Stomach smooth muscle (tissue), 2 donors: ENCODE data around the gene RCL1.
"Not testable (repeated sequence)": the region's sequence is repeated elsewhere in the genome, so short reads cannot be mapped to it uniquely, and the experiment has no call there.

Experiments
- H3K27ac ChIP-seq: one replicate; pipeline ENCODE4 v1.7.0; 2013; ENCODE audit warnings: mild to moderate bottlenecking, low read length, inconsistent platforms
- H3K27me3 ChIP-seq, 2 donors: one replicate each; pipeline ENCODE4 v1.7.0; 2013; ENCODE audit warnings: low read length in 2 of 2; ENCODE audit not compliant: insufficient read depth in 2 of 2, control insufficient read depth in 1 of 2
- H3K36me3 ChIP-seq, 2 donors: one replicate each; pipeline ENCODE4 v1.7.0; 2013; ENCODE audit warnings: low read length in 2 of 2; ENCODE audit not compliant: control insufficient read depth in 2 of 2, insufficient read depth in 2 of 2
- H3K4me1 ChIP-seq: one replicate; pipeline ENCODE4 v1.7.0; 2013; ENCODE audit warnings: low read length; ENCODE audit not compliant: control insufficient read depth, insufficient read depth
- H3K4me3 ChIP-seq, 2 donors: one replicate each; pipeline ENCODE4 v1.7.0; 2013; ENCODE audit warnings: low read length in 2 of 2
- H3K9ac ChIP-seq, 2 donors: one replicate each; pipeline ENCODE4 v1.7.0; 2013; ENCODE audit warnings: low read length in 2 of 2, mild to moderate bottlenecking in 1 of 2
- H3K9me3 ChIP-seq, 2 donors: one replicate each; pipeline ENCODE4 v1.7.0; 2013; ENCODE audit warnings: low read length in 2 of 2; ENCODE audit not compliant: control insufficient read depth in 2 of 2
- donor health status: healthy.
- donor health status: Pancreatic carcinoma.

Gene RCL1

DNA sequence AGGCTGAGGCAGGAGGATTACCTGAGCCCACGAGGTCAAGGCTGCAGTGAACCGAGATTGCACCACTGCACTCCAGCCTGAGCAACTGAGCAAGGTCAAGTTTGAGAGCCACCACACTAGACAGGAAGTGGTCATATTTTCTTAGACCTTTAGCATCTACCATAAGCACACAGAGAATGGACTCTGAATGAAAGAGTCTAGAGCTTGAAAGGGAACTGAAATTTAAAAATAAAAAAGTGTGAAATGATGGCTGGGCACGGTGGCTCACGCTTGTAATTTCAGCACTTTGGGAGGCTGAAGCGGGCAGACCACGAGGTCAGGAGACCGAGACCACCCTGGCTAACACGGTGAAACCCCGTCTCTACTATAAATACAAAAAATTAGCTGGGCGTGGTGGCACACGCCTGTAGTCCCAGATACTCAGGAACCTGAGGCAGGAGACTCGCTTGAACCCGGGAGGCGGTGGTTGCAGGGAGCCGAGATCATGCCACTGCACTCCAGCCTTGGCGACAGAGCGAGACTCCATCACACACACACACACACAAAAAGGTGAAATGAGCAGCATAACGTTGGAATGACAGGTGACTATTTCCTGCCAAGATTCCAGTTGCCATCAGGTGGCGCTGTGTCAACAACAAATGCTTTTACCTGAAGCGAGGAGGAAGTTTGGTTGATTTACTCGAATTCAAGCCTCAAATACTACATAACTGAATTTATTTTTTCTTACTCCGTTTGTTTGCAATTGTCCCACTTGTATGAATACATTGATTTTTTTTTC, 30.4 kb upstream of the RCL1 start:
- no peaks in the 10 kb centered on the region for H3K36me3 ChIP-seq
- no peak overlapping the region for H3K27ac ChIP-seq
- H3K9ac ChIP-seq: no peak overlapping the region
- H3K4me1 ChIP-seq: peaks cover 10% of the 10 kb centered on the region
- H3K9me3 ChIP-seq: no peaks in the 10 kb centered on the region
- H3K27me3 ChIP-seq: no peaks in the 10 kb centered on the region
- H3K4me3 ChIP-seq: peak overlapping the region in 1 of 2 donors; percentile 41

GRCh38 chr9:4762886-4763541, 29.7 kb upstream of the RCL1 start:
- Histone ChIP-seq H3K4me1 (peaks cover 10% of the 10 kb centered on the region), H3K4me3 (peak overlapping the region in 1 of 2 donors; percentile 41), H3K27me3 (no peaks in the 10 kb centered on the region), H3K9ac (no peak overlapping the region), H3K27ac (no peak overlapping the region), H3K9me3 (no peaks in the 10 kb centered on the region), H3K36me3 (no peaks in the 10 kb centered on the region)

- H3K4me1 ChIP-seq: peaks cover 10% of the 10 kb centered on the region
- no peak overlapping the region for H3K27ac ChIP-seq
- H3K4me3 ChIP-seq: no peak overlapping the region
- H3K27me3 ChIP-seq: peaks cover 0 to 2% of the 10 kb centered on the region in 2 donors
- no peaks in the 10 kb centered on the region for H3K9me3 ChIP-seq
- H3K9ac ChIP-seq: no peak overlapping the region
- no peaks in the 10 kb centered on the region for H3K36me3 ChIP-seq
Observed at GRCh38 chr9:4764033-4764432, 28.7 kb upstream of the RCL1 start.

GRCh38 chr9:4768681-4769080, 24.1 kb upstream of the RCL1 start:
- Histone ChIP-seq H3K27ac (no peak overlapping the region), H3K27me3 (peaks cover 0 to 2% of the 10 kb centered on the region in 2 donors), H3K4me1 (peaks cover under 1% of the 10 kb centered on the region), H3K9me3 (no peaks in the 10 kb centered on the region), H3K9ac (no peak overlapping the region), H3K4me3 (no peak overlapping the region), H3K36me3 (no peaks in the 10 kb centered on the region)

DNA sequence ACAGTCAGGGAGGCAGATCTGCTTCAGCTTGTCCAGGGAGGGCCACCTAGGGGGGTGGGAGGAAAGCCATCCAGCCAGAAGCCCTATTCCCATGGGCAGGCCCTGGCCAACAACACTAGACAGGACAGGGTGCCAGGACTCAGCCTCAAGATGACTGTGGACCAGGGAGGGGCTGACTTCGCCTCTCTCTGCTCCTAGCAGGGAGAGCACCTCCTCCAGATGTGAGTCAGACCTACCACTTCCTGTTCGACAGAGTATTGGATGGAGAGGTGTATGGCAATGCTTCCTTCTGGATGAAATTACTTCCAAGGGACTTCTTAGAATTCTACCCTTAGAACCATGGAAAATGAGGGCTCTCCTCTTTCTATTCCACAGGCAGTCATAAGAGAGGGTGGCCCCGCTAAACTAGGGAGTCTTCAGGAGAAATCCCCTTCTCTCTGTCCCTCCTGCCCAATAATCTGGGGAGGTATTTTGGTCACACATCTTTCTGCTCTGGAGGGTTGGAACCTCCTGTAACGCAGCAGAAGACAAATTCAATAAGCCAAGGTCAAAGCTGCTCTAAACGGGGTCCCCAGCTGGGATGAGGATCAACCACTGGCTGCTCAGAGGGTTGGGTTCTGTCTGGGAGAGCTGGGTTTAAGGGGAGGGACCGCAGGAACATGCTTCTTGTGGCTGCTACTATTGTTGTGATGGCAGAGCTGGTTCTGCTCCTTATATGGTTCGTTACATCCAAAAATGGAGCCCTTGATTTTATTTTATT, 23.2 kb upstream of the RCL1 start:
- Histone ChIP-seq H3K36me3 (no peaks in the 10 kb centered on the region), H3K27ac (no peak overlapping the region), H3K4me3 (no peak overlapping the region), H3K9me3 (no peaks in the 10 kb centered on the region), H3K9ac (no peak overlapping the region), H3K27me3 (peaks cover 0 to 2% of the 10 kb centered on the region in 2 donors), H3K4me1 (peaks cover 3% of the 10 kb centered on the region)

- H3K36me3 ChIP-seq: no peaks in the 10 kb centered on the region
- H3K27me3 ChIP-seq: peaks cover 0 to 2% of the 10 kb centered on the region in 2 donors
- H3K4me1 ChIP-seq: peaks cover 3% of the 10 kb centered on the region
- no peaks in the 10 kb centered on the region for H3K9me3 ChIP-seq
- no peak overlapping the region for H3K9ac ChIP-seq
- H3K4me3 ChIP-seq: no peak overlapping the region
- no peak overlapping the region for H3K27ac ChIP-seq
Observed at GRCh38 chr9:4771788-4772187, 21.0 kb upstream of the RCL1 start.

- Histone ChIP-seq H3K9me3 (no peaks in the 10 kb centered on the region), H3K9ac (no peak overlapping the region), H3K36me3 (no peaks in the 10 kb centered on the region), H3K27ac (no peak overlapping the region), H3K4me1 (peaks cover 3% of the 10 kb centered on the region), H3K4me3 (no peak overlapping the region), H3K27me3 (no peaks in the 10 kb centered on the region)
Observed at GRCh38 chr9:4774209-4774608, 18.5 kb upstream of the RCL1 start.

DNA sequence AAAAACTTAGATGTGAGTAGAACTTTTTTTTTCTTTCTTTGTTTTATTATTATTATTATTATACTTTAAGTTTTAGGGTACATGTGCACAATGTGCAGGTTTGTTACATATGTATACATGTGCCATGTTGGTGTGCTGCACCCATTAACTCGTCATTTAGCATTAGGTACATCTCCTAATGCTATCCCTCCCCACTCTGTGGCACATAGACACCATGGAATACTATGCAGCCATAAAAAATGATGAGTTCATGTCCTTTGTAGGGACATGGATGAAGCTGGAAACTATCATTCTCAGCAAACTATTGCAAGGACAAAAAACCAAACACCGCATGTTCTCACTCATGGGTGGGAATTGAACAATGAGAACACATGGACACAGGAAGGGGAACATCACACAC, 17.8 kb upstream of the RCL1 start:
- not testable (repeated sequence) for H3K36me3 ChIP-seq, H3K9me3 ChIP-seq, H3K27ac ChIP-seq, H3K9ac ChIP-seq, H3K4me3 ChIP-seq, H3K27me3 ChIP-seq, H3K4me1 ChIP-seq

- H3K27me3 ChIP-seq: peaks cover 0 to 2% of the 10 kb centered on the region in 2 donors
- H3K27ac ChIP-seq: no peak overlapping the region
- H3K4me1 ChIP-seq: no peaks in the 10 kb centered on the region
- H3K36me3 ChIP-seq: no peaks in the 10 kb centered on the region
- H3K4me3 ChIP-seq: no peak overlapping the region
- H3K9me3 ChIP-seq: no peaks in the 10 kb centered on the region
- H3K9ac ChIP-seq: no peak overlapping the region
Observed at GRCh38 chr9:4780651-4781050, 12.1 kb upstream of the RCL1 start.

DNA sequence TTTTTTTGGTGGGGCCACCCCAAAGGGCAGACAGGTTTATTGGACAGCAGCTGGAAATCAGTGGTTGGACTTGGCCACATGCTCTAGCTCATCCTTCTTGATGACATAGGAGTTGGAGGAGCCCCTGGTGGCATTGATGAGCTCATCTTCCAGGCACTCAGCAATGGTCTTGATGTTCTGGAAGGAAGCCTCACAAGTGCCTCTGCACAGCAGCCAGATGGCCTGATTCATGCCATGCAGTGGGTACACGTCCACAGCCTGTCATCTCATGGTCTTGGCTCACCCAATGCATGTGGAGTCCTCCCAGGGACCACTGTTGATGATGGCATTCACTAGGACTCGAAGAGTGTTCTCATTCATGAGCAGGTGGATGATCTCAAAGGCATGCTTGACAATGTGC, 11.3 kb upstream of the RCL1 start:
- Histone ChIP-seq H3K4me3 (no peak overlapping the region), H3K27me3 (peaks cover 0 to 2% of the 10 kb centered on the region in 2 donors), H3K27ac (no peak overlapping the region), H3K9me3 (no peaks in the 10 kb centered on the region), H3K4me1 (no peaks in the 10 kb centered on the region), H3K9ac (no peak overlapping the region), H3K36me3 (no peaks in the 10 kb centered on the region)
